Measurements from ENCODE around the gene ADORA2B.

- TF ChIP-seq CTCF (IDR thresholded peaks at IDR 0.05; ENCODE audit: low read depth, low read length, poor library complexity, severe bottlenecking): no peak
- TF ChIP-seq EZH2phosphoT487 (IDR thresholded peaks at IDR 0.05; ENCODE audit: borderline replicate concordance, low read length): no peak
Observed at GRCh38 chr17:15969463-15969862, 24.5 kb downstream of the ADORA2B start.
